ENCODE results near the gene ERGIC2.
A peak's percentile ranks its signal among the peaks of the same experiment; 100 is the strongest.
"Not testable (repeated sequence)": the region's sequence is repeated elsewhere in the genome, so short reads cannot be mapped to it uniquely, and the experiment has no call there.

Gene ERGIC2, protein sequence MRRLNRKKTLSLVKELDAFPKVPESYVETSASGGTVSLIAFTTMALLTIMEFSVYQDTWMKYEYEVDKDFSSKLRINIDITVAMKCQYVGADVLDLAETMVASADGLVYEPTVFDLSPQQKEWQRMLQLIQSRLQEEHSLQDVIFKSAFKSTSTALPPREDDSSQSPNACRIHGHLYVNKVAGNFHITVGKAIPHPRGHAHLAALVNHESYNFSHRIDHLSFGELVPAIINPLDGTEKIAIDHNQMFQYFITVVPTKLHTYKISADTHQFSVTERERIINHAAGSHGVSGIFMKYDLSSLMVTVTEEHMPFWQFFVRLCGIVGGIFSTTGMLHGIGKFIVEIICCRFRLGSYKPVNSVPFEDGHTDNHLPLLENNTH

DNA sequence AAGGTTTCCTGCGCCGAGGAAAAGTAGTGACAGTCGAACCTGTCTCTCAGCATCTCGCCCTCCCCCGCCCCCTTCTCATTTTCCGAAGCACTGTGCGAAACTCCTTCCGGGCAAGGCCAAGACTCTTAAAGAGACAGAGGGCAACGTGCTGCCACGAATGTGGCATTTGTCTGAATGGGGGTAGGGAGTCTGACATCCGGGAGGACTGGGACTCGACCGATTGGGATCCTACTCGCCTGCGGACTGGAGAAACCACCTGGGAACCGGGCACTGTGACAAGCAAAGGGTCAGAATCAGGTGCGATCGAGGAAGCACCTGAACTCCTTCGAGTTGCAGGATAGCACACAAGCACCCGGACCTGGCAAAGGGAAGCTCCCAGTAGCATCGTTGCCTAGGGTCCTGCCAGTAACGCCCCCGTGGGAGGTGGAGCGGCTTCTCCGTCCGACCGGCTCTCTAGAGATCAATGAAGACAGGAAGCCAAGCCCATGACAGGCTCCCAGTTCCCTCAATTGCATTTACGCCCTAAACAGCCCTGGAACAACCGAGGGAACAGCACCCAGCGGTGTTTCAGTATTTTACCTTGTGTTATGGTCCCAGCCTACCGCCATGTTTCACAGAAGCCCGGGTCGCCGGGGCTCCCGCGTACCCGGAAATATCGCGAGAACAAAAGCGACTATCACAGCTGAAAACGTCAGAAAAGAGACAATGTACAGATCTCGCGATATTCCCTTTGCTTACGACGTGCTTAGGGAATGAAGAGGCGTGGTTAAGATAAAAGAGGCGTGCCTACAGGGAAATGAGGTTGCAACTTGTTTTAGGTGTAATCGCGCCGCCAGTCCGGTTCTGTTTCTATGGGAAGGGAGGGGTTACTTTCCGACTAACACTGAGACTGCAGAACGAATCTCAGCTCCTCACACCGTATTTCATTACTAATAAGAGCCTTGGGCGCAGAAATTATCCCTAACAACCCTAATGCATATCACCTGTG is at the start of gene ERGIC2:
Gene ERGIC2 (minus strand): TSS at position 637 of the 988 bp plus-strand sequence. CDS start 9,539 bp downstream, outside the sequence.
- peak; percentile 95 for DNase-seq

DNA sequence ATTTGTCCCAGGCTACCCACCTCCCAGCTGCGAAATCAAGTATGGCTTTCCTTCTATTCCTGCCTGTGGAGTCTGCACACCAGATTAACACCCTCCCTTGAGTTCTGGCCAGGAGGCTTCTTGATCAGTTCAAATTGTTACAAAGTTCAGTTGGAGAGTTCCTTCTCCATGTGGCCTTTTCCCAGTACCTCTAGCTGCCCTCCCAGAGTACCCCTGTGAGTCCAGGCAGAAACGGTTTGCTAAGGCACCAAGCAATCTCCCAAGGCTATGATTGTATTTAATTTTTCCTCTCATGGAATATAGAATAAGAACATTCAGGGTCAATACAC is 49.7 kb upstream of the ERGIC2 start:
- DNase-seq: no peak

DNA sequence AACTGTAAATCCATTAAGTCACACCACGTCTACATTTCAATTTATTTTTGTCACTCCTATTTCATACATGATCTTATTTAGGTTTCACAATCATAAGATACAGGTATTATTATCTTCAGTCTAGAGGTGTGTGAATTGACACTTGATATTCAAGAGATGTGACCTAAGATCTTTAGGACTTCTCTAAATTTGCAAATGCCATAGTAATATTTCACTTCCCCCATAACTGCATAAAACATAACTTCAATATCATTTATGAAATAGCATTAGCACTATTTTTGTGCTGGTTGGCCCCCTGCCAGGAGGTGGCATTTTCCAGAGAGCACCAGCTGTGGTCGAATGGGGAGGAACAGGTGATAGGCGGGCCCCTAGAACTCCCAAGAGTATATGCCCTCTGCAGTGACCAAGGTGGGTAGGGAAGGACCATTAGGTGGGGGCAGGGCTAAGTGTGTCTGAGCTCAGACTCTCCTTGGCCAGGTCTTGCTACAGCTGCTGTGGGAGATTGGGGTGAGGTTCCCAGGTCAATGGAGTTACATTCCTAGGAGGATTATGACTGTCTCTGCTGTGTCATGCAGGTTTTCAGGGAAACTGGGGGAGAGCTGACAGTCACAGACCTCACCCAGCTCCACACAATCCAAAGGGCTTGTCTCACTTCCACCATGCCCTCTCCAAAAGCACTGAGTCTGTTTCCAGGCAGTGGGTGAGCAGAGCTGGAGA is 49.2 kb upstream of the ERGIC2 start:
- DNase-seq: no peak

DNA sequence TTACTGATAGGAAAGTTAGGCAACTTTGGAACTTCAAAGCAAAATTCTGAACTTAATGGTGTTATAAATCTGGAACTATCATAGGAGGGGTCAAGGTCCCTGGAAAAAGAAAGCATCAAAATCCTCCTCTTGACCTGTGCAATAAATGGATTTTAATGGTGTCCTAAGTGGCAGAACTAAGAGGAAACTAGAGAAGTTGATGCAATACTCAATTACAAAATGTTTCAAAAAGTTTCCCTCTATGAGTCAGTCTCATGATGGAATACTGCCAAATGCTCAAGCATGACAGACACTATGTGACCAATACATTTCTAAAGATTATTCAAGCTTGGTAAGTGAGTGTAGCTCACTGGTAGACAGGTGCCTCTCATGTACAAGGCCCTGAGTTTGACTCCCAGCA is 47.7 kb upstream of the ERGIC2 start:
- DNase-seq: no peak

DNA sequence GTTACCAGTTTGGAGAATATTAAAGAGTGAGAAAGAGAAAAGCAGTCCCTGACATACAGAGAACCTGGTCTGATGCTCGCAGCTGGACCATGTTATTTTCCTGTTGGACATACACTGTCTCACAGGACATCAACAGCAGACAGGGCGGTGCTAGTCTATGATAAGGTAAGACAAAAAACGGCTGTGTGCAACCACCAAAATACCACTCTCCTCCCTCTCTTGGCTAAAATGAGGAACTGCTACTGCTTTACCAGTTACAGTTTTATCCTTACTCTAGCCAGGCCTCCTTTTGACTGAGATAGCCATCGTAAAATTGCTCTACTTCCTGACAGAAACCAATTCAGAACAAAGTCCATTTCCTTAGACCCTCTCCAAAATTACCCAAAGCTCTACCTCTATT is 47.0 kb upstream of the ERGIC2 start:
- no peak for DNase-seq

DNA sequence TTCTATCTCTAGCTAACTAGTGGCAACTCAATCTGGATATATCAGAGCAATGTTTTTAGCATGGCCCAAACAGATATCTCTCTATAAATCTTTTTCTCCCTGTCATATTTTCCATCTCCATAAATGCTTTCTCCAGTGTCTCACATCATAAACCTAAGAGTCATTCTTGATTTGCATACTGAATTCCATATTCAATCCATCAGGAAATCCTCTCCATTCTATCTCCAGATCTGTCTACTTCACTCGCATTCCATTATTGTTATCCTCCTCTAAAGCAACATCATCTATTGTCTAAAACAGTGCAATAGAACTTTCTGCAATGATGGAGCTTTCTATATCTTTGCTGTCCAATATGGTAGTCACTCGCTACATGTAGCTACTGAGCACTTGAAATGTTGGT is 45.5 kb upstream of the ERGIC2 start:
- no peak for DNase-seq

DNA sequence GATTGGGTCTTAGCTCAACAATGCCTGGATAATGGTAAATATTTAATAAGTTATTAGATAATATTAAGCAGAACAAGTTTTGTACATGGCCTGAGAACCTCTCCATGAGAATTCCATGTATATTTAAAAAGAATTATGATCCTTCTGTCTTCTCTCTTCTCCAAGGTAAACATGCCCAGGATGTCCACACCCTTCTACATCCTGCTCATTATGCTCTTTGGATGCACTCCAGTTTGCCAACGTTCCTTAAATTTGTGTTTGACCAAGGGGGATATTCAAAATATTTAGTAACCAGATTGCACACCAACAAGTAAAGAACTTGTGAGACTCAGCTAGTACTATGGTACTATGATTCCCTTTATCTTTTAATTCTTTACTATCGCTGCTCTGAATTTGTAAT is 44.8 kb upstream of the ERGIC2 start:
- DNase-seq: no peak

DNA sequence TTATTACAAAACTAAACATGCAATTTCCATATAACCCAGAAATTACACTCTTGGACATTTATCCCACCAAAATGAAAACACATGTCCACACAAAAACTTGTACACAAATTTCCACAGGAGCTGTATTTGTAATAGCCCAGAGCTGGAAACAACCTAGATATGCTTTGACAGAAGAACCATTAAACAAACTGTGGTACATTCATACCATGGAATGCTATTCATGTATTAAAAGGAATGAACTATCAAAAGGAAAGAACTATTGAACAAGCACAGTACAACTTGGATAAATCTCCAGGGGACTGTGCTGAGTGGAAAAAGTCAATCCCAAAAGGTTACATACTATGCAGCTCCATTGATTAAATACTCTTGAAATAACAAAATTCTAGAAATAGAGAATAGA is 35.8 kb upstream of the ERGIC2 start:
- no peak for DNase-seq

DNA sequence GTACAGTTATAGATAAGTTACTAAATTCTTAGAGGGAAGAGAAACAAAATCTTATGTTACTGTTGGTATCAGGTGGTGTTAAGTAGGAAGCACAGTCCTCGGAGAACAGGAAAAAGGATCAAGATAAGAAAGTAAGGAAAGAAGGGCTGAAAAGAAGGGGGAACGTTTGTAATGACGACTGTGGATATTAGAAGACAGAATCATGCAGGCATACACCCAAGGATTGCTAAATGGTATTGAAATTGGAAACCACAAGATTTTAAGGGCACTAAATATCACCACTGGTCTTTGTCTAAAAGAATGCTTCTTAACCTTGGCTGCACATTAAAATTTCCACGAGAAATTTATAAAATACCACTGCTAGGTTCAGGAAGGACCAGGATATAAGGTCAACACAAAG is 34.1 kb upstream of the ERGIC2 start:
- DNase-seq: no peak

DNA sequence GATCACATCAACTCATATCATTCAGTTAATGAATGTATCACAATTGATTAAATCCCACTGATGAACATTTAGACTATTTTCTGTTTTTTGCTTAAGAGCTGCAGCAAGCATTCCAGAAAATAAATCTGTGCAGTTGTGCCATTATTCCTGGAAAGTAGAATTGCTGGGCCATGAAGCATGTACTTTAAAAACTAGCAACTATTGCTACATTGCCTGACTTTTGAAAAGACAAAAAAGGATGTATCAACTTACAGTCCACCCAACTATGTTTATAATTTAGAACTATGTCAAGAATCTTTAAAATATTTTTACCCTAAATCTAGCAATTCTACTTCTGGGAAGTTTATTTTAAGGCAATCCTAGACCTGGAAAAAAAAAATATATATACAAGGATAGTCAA is 33.4 kb upstream of the ERGIC2 start:
- DNase-seq: no peak

DNA sequence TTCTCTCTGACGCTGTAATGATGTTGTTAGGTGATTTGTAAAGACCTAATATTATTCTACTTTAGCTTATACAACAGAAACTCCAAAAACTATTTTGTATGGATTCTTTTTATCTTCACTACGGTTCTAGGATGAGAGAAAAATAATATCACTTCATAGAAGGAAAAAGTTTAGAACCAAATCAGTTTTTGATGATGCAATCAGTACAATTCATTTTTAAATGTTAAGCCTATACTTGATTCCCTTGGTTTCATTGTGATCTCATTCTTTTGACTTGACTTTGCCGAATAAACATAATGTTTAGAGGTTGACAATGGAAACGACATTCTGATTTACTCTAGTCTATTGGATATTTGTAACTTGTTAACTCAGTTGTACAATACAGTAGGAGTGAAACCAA is 24.6 kb upstream of the ERGIC2 start:
- DNase-seq: no peak

DNA sequence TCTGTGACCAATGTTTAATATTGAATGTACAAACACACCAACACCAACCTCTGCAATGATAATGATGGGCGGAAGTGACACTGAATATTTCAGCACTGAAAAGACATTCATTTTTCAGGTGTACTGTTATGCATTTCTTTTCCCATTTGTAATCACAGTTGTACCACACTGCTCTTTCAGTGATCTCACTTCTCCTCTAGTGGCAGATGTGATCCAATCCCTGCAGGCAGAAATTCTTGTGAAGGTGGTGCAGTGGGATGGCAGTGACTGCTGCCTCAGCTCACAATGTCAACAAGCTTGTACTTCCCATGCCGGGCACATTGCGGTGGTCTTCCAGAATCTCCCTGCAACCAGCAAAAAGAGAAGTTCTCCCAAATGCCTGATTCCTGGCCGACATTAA is 23.0 kb upstream of the ERGIC2 start:
- DNase-seq: no peak

DNA sequence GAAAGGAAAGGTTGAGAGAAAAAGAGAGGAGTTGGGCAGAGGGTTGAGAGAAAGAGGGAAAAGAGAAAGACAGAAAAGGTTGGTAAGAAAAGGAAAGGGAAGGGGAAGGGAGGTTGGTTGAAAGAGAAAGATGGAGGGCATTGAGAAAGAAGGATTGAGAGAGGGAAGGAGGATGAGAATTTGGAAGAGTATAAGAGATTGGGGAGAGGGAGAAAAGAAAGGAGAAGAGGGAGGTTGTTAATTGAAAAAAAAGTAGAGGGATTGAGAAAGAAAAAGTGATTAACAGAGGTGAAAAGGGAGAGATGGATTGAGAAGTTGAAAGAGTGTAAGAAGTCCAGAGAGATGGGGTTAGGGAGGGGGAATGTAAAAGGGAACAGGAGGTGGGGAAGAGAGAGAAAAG is 21.5 kb upstream of the ERGIC2 start:
- no peak for DNase-seq

DNA sequence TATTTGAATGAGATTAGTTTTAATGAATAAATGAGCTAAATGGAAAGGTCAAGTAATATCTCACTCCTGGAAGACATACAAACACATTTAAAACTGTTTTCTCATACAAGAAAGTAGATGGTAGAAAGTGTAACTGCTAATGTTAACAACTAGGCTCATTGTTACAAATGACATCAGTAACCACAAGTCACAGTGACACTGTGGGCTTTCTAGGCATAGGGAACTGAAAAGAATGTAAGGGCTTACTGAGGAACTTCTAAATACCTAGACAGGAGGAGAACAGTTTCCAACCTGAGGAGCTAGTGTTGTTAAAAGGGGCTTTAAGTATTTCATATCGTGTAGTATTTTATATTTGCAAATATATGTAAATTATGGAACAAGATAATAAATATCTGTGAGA is 17.5 kb upstream of the ERGIC2 start:
- no peak for DNase-seq

DNA sequence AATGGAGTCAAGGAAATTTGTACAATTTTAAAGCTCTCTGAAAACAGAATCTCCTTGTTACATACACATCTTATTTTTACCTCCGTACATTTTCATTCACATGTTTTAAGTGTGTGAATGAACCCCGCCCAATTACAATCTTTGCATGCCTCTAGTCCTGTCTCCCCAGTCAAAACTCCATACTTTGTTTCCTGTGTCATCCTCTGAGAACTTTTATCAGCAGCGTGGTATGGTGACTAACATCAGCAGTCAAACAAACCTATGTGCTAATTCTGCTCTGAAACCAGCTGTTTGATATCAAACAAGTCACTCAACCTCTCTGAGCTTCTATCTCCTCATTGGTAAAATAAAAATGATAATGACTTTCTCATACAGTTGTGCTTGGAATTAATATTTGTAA is 15.8 kb upstream of the ERGIC2 start:
- DNase-seq: no peak

DNA sequence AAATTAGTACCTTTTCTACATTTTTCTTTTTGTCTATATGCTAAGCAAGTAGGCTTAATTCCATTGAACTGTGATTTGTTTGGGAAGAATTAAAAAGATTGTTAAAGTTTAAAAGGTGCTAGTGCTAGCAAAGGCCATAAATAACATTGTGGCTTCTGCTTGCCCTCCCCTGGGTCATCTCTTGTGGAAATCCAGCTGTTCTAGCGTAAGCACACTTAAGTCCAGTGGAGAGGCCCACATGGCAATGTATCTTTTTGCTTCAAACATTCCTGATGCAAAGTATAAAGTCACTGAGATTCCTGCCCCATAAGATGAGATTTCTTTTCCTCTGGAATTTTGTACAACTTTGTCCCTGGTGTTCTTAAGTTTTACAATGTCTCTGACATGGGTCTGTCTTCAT is 14.4 kb upstream of the ERGIC2 start:
- DNase-seq: no peak

DNA sequence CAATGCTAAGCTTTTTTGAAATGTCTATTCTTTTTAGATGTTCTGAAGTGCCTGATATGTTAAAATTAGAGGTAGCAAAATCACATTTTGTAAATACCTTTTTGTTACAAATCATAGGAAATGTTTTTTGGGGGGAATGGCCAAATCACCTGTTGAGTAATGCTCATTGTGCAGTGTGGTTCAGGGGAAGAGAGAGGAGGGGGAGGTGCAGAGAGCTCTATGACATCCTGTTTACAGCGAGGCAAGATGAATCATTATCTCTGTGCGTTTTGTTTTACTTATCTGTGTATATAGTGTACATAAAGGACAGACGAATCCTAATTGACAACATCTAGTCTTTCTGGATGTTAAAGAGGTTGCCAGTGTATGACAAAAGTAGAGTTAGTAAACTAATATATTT is 9.4 kb upstream of the ERGIC2 start:
- DNase-seq: not testable (repeated sequence)

DNA sequence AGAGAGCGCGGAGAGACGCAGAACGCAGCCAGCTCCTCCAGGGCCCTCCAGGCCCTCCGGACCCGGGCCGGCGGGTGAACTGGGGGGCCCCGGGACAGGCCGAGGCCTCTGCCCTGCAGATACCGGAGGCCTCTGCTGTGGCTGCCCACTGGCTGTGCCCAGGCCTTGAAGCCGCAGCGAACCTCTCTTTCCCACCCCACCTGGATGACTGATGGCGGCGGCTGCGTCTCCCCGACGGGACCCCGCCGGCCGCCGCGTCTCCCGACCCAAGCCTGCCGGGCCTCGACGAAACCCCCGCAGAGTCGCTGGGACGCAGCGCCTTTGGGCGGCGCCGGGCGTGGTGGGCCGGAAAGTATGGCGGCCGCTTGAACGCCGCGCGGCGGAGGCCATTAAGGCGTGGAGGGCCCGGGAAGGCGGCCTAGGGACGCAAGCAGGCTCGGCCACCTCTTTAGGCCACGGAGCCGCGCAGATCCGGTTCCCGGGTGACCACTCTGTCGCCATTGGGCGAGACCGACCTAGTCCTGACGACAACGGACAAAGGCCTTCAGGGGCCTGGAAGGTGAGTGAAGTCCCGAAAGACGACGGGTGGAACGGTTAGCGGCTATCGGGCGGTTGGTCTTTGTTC is 8.4 kb upstream of the ERGIC2 start:
- DNase-seq: no peak

DNA sequence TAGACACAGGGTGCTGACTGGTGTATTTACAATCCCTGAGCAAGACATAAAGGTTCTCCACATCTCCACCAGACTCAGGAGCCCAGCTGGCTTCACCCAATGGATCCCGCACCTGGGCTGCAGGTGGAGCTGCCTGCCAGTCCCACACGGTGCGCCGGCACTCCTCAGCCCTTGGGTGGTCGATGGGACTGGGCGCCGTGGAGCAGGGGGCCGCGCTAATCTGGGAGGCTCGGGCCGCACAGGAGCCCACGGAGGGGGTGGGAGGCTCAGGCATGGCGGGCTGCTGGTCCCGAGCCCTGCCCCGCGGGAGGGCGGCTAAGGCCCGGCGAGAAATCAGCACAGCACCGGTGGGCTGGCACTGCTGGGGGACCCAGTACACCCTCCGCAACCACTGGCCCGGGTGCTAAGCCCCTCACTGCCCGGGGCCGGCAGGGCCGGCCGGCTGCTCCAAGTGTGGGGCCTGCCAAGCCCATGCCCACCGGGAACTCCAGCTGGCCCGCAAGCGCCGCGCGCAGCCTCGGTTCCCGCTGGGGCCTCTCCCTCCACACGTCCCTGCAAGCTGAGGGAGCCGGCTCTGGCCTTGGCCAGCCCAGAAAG is 5.2 kb upstream of the ERGIC2 start:
- not testable (repeated sequence) for DNase-seq

DNA sequence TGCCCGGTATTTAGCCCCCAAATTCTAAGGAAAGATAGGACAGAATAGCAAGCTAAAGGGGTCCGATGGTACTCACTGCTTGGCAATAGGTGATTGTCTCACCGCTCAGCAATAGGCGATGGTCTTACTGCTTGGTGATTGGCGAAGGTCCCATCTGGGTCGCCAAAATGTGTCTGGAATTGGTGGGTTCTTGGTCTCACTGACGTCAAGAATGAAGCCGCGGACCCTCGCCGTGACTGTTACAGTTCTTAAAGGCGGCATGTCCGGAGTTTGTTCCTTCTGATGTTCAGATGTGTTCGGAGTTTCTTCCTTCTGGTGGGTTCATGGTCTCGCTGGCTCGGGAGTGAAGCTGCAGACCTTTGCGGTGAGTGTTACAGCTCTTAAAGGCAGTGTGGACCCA is 4.2 kb upstream of the ERGIC2 start:
- not testable (repeated sequence) for DNase-seq

DNA sequence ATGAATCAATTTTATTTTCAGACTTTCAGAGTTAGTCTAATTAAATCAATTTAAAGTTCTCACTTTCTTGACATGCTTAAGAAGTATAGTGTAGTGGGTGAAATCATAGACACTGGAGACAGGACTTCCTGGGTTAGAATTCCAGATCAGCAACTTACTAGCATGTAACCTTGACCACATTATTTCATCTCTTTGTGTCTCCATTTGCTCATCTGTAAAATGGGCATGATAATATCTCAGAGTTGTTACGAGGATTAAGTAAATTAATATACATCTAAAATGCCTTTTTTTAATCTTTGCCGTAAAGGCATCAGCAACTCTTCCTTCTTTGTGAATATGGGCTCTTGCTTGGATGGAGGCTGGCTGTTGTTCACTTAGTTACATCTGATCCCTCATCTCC is 1.3 kb upstream of the ERGIC2 start:
- no peak for DNase-seq

DNA sequence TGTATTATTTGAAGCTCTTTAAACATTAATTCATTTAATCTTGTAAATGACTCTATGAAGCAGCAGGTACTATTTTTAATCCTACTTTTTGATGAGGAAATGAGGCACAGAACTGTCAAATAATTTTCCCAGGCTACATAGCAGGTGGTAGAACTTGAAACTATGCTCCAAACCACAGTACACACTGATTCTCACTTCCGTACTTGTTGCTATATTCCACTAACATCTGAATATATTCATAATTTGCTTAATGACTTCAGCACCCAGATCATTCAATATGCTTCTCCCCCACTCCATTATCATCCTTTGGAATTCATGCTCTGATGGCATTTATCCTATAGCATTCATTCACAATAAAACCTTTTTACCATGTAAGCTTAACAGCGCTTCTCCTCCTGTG is 4.9 kb downstream of the ERGIC2 start:
- no peak for DNase-seq

DNA sequence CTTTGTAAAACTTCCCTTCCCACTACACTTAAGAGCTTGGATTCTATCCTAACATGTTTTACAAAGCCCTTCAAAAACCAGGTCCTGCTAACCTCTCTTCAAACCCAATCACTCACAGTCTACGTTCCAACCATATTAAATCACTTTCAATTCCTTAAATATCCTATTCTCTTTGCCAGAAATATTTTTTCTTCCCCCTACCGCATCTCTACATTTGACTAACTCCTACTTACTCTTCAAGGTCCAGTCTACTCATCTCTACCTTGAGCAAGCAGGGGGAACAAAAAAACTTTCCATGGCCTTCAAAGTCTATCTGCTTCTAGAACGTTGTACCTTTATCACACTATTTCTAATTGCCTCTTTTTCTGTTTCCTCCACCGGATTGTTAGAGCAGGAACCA is 6.1 kb downstream of the ERGIC2 start:
- DNase-seq: no peak

All from NCI-H2227 treated with DMSO at 0.1 percent for 48 hours (cell line).